ENCODE data around the gene AKAP1. TPM values are rescaled to one million over a fixed set of nuclear protein-coding genes. Genes with fewer than 3 reads are reported as not detected.

Gene AKAP1
- total RNA-seq, 1 experiment from 2014 or later = 54.5 TPM

DNA sequence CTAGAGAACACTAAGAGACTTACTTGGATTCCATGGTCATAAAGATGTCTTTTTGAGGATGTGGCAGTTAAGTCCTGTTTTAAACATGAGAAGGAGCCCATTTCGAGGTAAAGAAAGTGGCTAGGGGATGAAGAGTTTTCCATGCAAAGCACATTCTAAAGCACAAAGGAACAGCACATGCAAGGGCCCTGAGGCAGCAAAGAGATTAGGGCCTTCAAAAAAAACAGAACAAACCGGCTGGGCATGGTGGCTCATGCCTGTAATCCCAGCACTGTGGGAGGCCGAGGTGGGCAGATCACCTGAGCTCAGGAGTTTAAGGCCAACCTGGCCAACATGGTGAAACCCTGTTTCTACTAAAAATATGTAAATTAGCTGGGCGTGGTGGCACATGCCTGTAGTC lies 79.8 kb downstream of the AKAP1 start:
- DNase-seq (ENCODE audit: low read depth) = no peak

DNA sequence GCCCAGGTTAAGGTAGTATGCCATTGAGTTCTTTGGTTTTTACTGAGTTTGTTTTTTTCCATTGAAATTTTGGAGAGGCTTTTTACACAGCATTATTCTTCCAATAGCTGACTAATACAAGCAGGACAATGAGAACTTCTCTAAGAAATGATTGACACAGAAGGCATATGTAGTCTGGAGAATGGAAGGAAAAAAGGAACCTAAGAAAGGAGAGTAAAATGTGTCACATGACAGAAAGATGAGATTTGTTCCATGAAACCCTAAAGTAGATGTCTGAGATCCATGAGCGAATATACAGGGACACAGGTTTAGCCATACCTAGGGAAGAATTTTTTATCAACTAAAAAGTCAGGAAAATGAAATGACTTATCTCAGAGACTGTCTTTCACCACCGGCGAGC lies 80.7 kb downstream of the AKAP1 start:
- no peak for DNase-seq (ENCODE audit: low read depth)

DNA sequence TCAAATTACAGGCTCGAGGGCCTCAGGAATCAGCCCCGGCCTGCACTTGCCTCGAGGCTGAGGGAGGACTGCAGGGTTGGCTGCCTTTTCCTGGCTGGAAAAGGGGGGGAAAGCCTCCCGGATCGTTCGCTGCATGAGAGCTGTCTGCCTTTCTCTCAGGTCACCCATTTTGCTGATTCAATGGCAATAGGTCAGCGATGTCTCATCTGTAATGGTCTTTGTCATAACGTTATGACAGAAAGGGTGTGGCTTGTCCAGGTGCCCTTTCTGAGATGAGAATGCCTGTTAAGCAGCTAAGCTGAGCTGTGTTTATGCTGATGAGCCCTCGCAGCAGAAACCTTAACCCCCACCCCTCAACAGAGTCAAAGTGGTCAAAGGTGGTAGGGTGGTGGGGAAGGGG lies 81.8 kb downstream of the AKAP1 start:
- no peak for DNase-seq (ENCODE audit: low read depth)

DNA sequence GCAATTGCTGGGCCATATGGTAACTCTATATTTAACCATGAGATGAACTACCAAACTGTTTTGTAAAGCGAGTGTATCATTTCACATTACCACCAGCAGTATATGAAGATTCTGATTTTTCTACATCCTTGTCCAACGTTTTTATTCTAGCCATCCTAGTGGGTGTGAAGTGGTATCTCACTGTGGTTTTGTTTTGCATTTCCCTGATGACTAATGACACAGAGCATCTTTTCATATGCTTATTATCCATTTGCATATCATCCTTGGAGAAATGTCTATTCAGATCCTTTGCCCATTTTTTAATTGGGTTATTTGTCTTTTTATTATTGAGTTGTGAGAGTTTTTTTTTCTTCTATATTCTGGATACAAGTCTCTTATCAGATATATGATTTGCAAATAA lies 83.6 kb downstream of the AKAP1 start:
- no peak for DNase-seq (ENCODE audit: low read depth)

DNA sequence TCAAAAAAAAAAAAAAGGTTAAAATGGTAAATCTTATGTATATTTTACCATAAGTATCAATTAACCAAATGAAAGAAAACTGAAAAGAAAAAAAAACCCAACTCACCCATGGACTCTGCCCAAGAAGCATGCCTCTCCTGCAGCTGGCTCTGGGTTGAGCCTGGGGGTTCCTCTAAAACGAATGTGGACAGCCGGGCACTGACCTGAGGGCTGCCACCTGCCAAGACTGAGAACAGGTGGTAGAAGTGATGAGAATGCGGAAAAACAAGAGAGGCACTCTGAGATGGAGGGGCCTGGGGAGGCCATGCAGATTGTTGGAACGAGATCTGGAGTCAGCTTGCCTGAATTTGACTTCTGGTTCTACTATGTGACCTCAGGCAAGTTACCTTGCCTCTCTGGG lies 85.8 kb downstream of the AKAP1 start:
- DNase-seq (ENCODE audit: low read depth) = no peak

Other genes with a start within 250 kb of the AKAP1 start
- 19.8 and 31.7 TPM in 2 replicates for gene TRIM25, start 171.2 kb upstream of the AKAP1 start, total RNA-seq (2014; rRNA removed; shearing (Covaris generic))
- 15.1 and 16.9 TPM in 2 replicates for gene COIL, start 124.2 kb upstream of the AKAP1 start, total RNA-seq (2014; rRNA removed; shearing (Covaris generic))
- 28.5 and 31.2 TPM in 2 replicates for gene SCPEP1, start 107.1 kb upstream of the AKAP1 start, total RNA-seq (2014; rRNA removed; shearing (Covaris generic))
- 26.9 and 33.0 TPM in 2 replicates for gene MSI2, start 171.3 kb downstream of the AKAP1 start, total RNA-seq (2014; rRNA removed; shearing (Covaris generic))

All from HT1080 (cell line).